HCT116 (cell line): ENCODE measurements around the gene VSTM1. TPM values are rescaled to one million over a fixed set of nuclear protein-coding genes. Genes with fewer than 3 reads are reported as not detected.

Source experiments
- ATAC-seq: fragments of 200-7000 bp; cut with Tn5 transposase; 2 replicates; pipeline ENCODE4 v1.9.1; 2020; ENCODE audit warnings: mild to moderate bottlenecking, moderate library complexity
- BruUV-seq: library from RNA; stranded (reverse); fragments of 400-500 nt; replicated peaks from 2 replicates; lab custom pipeline; 2021; lab: Mats Ljungman, UMichigan
- CTCF ChIA-PET: fragments of 300-600 bp; sonication (Branson Sonifier 250); formaldehyde crosslinking; loops from one replicate; lab custom pipeline; 2021; ENCODE audit warnings: antibody characterized with exemption; lab: Charles Lee
- POLR2A ChIA-PET: fragments of 300-600, 350-600 bp; sonication (Branson Sonifier 250); formaldehyde crosslinking; loops from one replicate; lab custom pipeline; 2021; ENCODE audit warnings: antibody characterized with exemption; lab: Charles Lee
- RAD21 ChIA-PET, 2 experiments: fragments of 300-600 bp; sonication (Branson Sonifier 250); formaldehyde crosslinking; loops; one replicate each; lab custom pipeline; 2023; ENCODE audit warnings: low total read pairs in 2 of 2; ENCODE audit not compliant: uncharacterized antibody in 2 of 2, unreplicated experiment in 2 of 2, low non-redundant PET in 1 of 2; lab: Charles Lee
- DNase-seq: peaks from one replicate; pipeline ENCODE4 v3.0.0-alpha.2; 2010; ENCODE audit warnings: low read depth, low spot score
- H2AFZ ChIP-seq: fragments of 200-600 bp; shearing (Covaris generic), sonication (generic); 2 replicates; pipeline ENCODE4 v1.6.1; 2017; ENCODE audit warnings: low read depth, mixed run types, mixed read lengths, antibody characterized with exemption, low read length; ENCODE audit not compliant: poor library complexity, severe bottlenecking
- H3K27ac ChIP-seq: 2 replicates; pipeline ENCODE4 v1.5.1; 2012; ENCODE audit warnings: low read depth, low read length
- H3K27me3 ChIP-seq: fragments of 200-600 bp; sonication (generic); 2 replicates; pipeline ENCODE4 v1.6.1; 2016; ENCODE audit warnings: mixed run types, low read length, mixed read lengths; ENCODE audit not compliant: insufficient read depth
- H3K36me3 ChIP-seq, 2 experiments: fragments of 200-500 bp in 1 of 2; fragments of 200-600 bp in 1 of 2; sonication (Bioruptor generic) in 1 of 2; sonication (generic) in 1 of 2; 2 replicates each; pipeline versions ENCODE4 v1.5.1 to v1.6.1; 2014 to 2016; ENCODE audit warnings: low read length in 2 of 2, inconsistent platforms in 1 of 2, mixed read lengths in 1 of 2, mixed run types in 1 of 2; ENCODE audit not compliant: insufficient read depth in 2 of 2, control insufficient read depth in 1 of 2
- H3K4me1 ChIP-seq, 2 experiments: fragments of 200-600 bp in 1 of 2; sonication (generic) in 1 of 2; 2 replicates each; pipeline versions ENCODE4 v1.5.1 to v1.6.1; 2012 to 2017; ENCODE audit warnings: low read length in 2 of 2, inconsistent platforms in 1 of 2, mild to moderate bottlenecking in 1 of 2, mixed read lengths in 1 of 2, mixed run types in 1 of 2, moderate library complexity in 1 of 2; ENCODE audit not compliant: insufficient read depth in 2 of 2, control insufficient read depth in 1 of 2
- H3K4me2 ChIP-seq: fragments of 200-600 bp; sonication (generic); 2 replicates; pipeline ENCODE4 v1.6.1; 2017; ENCODE audit warnings: mixed run types, low read length, mixed read lengths
- H3K4me3 ChIP-seq, 2 experiments: fragments of 200-600 bp in 1 of 2; sonication (generic) in 1 of 2; replicated peaks in 1 of 2; 2 replicates each; pipeline ENCODE4 v1.5.1; 2011 to 2016; ENCODE audit warnings: low read length in 2 of 2, control low read depth in 1 of 2, low read depth in 1 of 2, mild to moderate bottlenecking in 1 of 2, mixed read lengths in 1 of 2, mixed run types in 1 of 2
- H3K79me2 ChIP-seq: fragments of 200-600 bp; sonication (generic); 2 replicates; pipeline ENCODE4 v1.6.1; 2017; ENCODE audit warnings: mild to moderate bottlenecking, mixed run types, low read length, moderate library complexity, mixed read lengths; ENCODE audit not compliant: insufficient read depth
- H3K9ac ChIP-seq: fragments of 200-600 bp; sonication (generic); 2 replicates; pipeline ENCODE4 v1.6.1; 2016; ENCODE audit warnings: low read length, mixed read lengths
- H3K9me2 ChIP-seq: fragments of 200-600 bp; sonication (generic), shearing (Covaris generic); 2 replicates; pipeline ENCODE4 v1.6.1; 2017; ENCODE audit warnings: mixed run types, mild to moderate bottlenecking, moderate library complexity; ENCODE audit not compliant: insufficient read depth
- H3K9me3 ChIP-seq, 2 experiments: fragments of 200-500 bp in 1 of 2; fragments of 200-600 bp in 1 of 2; sonication (Bioruptor generic) in 1 of 2; sonication (generic) in 1 of 2; 2 replicates each; pipeline ENCODE4 v1.6.1; 2014 to 2017; ENCODE audit warnings: low read length in 2 of 2, mixed read lengths in 2 of 2, inconsistent platforms in 1 of 2, low read depth in 1 of 2, mild to moderate bottlenecking in 1 of 2, mixed run types in 1 of 2, moderate library complexity in 1 of 2; ENCODE audit not compliant: control insufficient read depth in 1 of 2, insufficient read depth in 1 of 2
- H4K20me1 ChIP-seq: fragments of 200-600 bp; sonication (generic), shearing (Covaris generic); 2 replicates; pipeline ENCODE4 v1.6.1; 2017; ENCODE audit warnings: mixed run types, mild to moderate bottlenecking, moderate library complexity; ENCODE audit not compliant: insufficient read depth
- ATF3 ChIP-seq: IDR thresholded peaks from 2 replicates; pipeline ENCODE4 v1.6.1; 2012
- EZH2 ChIP-seq: fragments of 200-600 bp; sonication (generic); IDR thresholded peaks from 2 replicates; pipeline ENCODE4 v1.6.1; 2017; ENCODE audit warnings: antibody characterized with exemption, mixed run types
- FOSL1 ChIP-seq: IDR thresholded peaks from 2 replicates; pipeline ENCODE4 v1.6.1; 2012; ENCODE audit warnings: low read depth
- MAX ChIP-seq: IDR thresholded peaks from 2 replicates; pipeline ENCODE4 v1.6.1; 2012
- POLR2A ChIP-seq: IDR thresholded peaks from 2 replicates; pipeline ENCODE4 v1.7.0; 2011; ENCODE audit warnings: borderline replicate concordance; ENCODE audit not compliant: insufficient read depth, insufficient read length; ENCODE audit errors: extremely low read depth
- RAD21 ChIP-seq: IDR thresholded peaks from 2 replicates; pipeline ENCODE4 v1.6.1; 2012; ENCODE audit warnings: low read depth, mild to moderate bottlenecking
- SRF ChIP-seq: IDR thresholded peaks from 2 replicates; pipeline ENCODE4 v1.6.1; 2012; ENCODE audit warnings: low read depth
- TCF7L2 ChIP-seq: IDR thresholded peaks from 2 replicates; pipeline ENCODE4 v1.7.0; 2011; ENCODE audit warnings: borderline replicate concordance, inconsistent platforms; ENCODE audit not compliant: insufficient read depth, insufficient read length; ENCODE audit errors: extremely low read depth
- YY1 ChIP-seq: IDR thresholded peaks from 2 replicates; pipeline ENCODE4 v1.6.1; 2011; ENCODE audit warnings: low read length, low read depth, moderate library complexity, mild to moderate bottlenecking; ENCODE audit not compliant: insufficient replicate concordance; ENCODE audit errors: extremely low read depth
- ZFX ChIP-seq: fragments of 450-650 bp; IDR thresholded peaks from 2 replicates; pipeline ENCODE4 v1.6.1; 2017
- intact Hi-C: fragments of 100-400 bp; cut with micrococcal nuclease; formaldehyde crosslinking; loops from 2 replicates; pipeline ENCODE4 v1.10.0; 2022
- total RNA-seq: library from RNA; stranded (reverse); gene quantifications from one replicate; pipeline ENCODE4 v1.2.1, GENCODE V29; 2021; ENCODE audit not compliant: unreplicated experiment
- TF ChIP-seq, protein P1 (sequence below): IDR thresholded peaks from 2 replicates; pipeline ENCODE4 v1.6.1; 2012; ENCODE audit warnings: low read depth

The VSTM1 gene
- total RNA-seq, 1 experiment from 2014 or later, result not detected

- DNase-seq, result no peak
- H3K27ac ChIP-seq, result no peak overlapping the region
- POLR2A ChIA-PET, result no interaction called here
- peaks cover 0 to 9% of the 10 kb centered on the region in 2 experiments; a peak in 2 of 4 replicates for H3K9me3 ChIP-seq
- RAD21 ChIA-PET, result no interaction called here
- TF ChIP-seq, protein P1, sequence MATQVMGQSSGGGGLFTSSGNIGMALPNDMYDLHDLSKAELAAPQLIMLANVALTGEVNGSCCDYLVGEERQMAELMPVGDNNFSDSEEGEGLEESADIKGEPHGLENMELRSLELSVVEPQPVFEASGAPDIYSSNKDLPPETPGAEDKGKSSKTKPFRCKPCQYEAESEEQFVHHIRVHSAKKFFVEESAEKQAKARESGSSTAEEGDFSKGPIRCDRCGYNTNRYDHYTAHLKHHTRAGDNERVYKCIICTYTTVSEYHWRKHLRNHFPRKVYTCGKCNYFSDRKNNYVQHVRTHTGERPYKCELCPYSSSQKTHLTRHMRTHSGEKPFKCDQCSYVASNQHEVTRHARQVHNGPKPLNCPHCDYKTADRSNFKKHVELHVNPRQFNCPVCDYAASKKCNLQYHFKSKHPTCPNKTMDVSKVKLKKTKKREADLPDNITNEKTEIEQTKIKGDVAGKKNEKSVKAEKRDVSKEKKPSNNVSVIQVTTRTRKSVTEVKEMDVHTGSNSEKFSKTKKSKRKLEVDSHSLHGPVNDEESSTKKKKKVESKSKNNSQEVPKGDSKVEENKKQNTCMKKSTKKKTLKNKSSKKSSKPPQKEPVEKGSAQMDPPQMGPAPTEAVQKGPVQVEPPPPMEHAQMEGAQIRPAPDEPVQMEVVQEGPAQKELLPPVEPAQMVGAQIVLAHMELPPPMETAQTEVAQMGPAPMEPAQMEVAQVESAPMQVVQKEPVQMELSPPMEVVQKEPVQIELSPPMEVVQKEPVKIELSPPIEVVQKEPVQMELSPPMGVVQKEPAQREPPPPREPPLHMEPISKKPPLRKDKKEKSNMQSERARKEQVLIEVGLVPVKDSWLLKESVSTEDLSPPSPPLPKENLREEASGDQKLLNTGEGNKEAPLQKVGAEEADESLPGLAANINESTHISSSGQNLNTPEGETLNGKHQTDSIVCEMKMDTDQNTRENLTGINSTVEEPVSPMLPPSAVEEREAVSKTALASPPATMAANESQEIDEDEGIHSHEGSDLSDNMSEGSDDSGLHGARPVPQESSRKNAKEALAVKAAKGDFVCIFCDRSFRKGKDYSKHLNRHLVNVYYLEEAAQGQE, result no peak
- TF ChIP-seq ZFX (no peak), RAD21 (no peak), YY1 (no peak), TCF7L2 (no peak), SRF (no peak), POLR2A (no peak), EZH2 (no peak), ATF3 (no peak), FOSL1 (no peak), MAX (no peak)
- TF ChIP-seq, all 23 proteins: peak for 0
- CTCF ChIA-PET, result no interaction called here
- Histone ChIP-seq H3K9ac (no peak overlapping the region), H3K27me3 (no peaks in the 10 kb centered on the region), H4K20me1 (no peaks in the 10 kb centered on the region), H3K4me1 (no peaks in the 10 kb centered on the region), H3K4me2 (no peak overlapping the region), H3K79me2 (no peaks in the 10 kb centered on the region), H3K4me3 (no peak overlapping the region), H2AFZ (no peak overlapping the region), H3K9me2 (no peaks in the 10 kb centered on the region), H3K36me3 (no peaks in the 10 kb centered on the region)
- no TSS peak for BruUV-seq
- ATAC-seq, result no peak
- intact Hi-C loops, result no loop called here
Observed at GRCh38 chr19:54069470-54069869, 5.8 kb upstream of the VSTM1 start.
